Measurements from ENCODE around the gene CMTM8. TPM values are rescaled to one million over a fixed set of nuclear protein-coding genes. Genes with fewer than 3 reads are reported as not detected.

Gene CMTM8
- total and polyA plus RNA-seq, 12 donors, result 2.1 to 8.4 (median 3.5) TPM

DNA sequence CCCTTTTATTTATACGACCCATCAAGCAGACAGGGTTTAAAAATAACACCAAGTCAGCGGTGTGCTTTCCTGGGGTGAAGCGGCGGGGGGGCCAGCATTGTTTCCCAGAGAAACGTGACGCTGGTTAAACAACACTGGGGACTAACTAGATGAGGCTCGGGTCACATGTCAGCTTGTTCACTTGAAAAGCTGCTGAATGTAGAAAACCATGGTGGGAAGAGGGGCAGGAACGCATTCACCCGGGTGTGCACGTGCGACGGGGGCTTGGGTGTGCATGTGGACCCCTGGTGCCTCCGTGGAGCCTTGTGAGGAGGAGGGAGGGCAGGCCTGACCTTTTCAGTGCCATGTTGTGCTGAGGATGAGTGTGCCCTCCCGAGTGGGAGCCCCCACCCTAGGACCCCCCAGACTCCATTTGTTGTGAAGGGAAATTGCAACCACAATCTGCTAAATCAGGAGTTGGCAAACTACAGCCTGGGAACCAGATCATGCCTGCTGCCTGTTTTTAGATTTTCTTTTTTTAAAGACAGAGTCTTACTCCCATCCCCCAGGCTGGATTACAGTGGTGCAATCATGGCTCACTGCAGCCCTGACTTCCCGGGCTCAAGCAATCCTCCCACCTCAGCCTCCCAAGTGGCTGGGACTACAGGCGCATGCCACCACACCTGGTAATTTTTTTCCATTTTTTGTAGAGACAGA, 82.8 kb downstream of the CMTM8 start:
- Histone ChIP-seq H3K36me3 (no peaks in the 10 kb centered on the region), H3K4me1 (peaks cover 0 to 35% (median 15%) of the 10 kb centered on the region in 9 donors), H3K27ac (peak overlapping the region in 3 of 10 donors; percentile 13 to 39 (median 13)), H3K9me3 (no peaks in the 10 kb centered on the region), H3K27me3 (no peaks in the 10 kb centered on the region), H3K4me3 (peak overlapping the region in 1 of 10 donors; percentile 5)
- TF ChIP-seq CTCF (IDR thresholded peaks at IDR 0.05), result no peak
- DNase-seq (peak in 1 of 2 donors; percentile 31), ATAC-seq (peak; percentile 46 to 86 (median 72))
- 26 to 43% methylated on average over 16 of the region's 16 CpGs for whole genome bisulfite sequencing, 2 donors
- intact Hi-C loops (cut with DNase I), result no loop called here

DNA sequence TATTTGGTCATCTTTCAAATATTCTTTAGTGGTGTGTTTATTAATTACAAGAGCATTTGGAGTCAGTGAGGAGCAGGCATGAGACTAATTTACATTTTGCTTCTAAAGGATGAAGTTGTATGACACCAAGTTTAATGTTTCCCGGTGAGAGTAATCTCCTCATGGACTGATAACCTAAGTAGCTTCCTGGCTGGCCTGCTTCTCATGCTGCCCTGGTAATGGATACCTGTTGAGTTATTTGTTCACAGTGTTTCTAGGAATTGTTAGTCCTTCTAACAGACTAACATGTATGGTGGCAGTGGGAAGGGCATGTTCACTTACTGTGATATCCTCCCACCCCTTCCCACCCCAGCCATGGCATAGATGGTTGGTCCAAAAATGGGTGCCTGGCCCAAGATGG, 83.8 kb downstream of the CMTM8 start:
- DNase-seq, result no peak
- ATAC-seq, result no peak
- Histone ChIP-seq H3K27me3 (no peaks in the 10 kb centered on the region), H3K36me3 (no peaks in the 10 kb centered on the region), H3K4me3 (no peak overlapping the region), H3K9me3 (no peaks in the 10 kb centered on the region), H3K27ac (no peak overlapping the region), H3K4me1 (peaks cover 0 to 35% (median 15%) of the 10 kb centered on the region in 9 donors)
- 57 to 63% methylated on average over 1 of the region's 1 CpG for WGBS, 2 donors
- intact Hi-C loops (cut with DNase I), result no loop called here
- no peak for TF ChIP-seq CTCF (IDR thresholded peaks at IDR 0.05)

GRCh38 chr3:32323604-32324003, 85.1 kb downstream of the CMTM8 start:
- TF ChIP-seq CTCF (IDR thresholded peaks at IDR 0.05), result no peak
- no peak overlapping the region for H3K4me3 ChIP-seq
- H3K27me3 ChIP-seq, result no peaks in the 10 kb centered on the region
- no peak for ATAC-seq
- WGBS, 2 donors, result 64 to 74% methylated on average over 4 of the region's 4 CpGs
- H3K36me3 ChIP-seq, result no peaks in the 10 kb centered on the region
- intact Hi-C loops (cut with DNase I), result no loop called here
- H3K9me3 ChIP-seq, result no peaks in the 10 kb centered on the region
- H3K4me1 ChIP-seq, result peaks cover 0 to 35% (median 15%) of the 10 kb centered on the region in 9 donors
- H3K27ac ChIP-seq, result no peak overlapping the region
- DNase-seq, result no peak

- peaks cover 0 to 35% (median 15%) of the 10 kb centered on the region in 9 donors for H3K4me1 ChIP-seq
- no peak for DNase-seq
- WGBS, 2 donors, result 90 to 94% methylated on average over 4 of the region's 4 CpGs
Observed at GRCh38 chr3:32325201-32325600, 86.7 kb downstream of the CMTM8 start.

More at GRCh38 chr3:32325201-32325600, 86.7 kb downstream of the CMTM8 start:
- Histone ChIP-seq H3K36me3 (no peaks in the 10 kb centered on the region), H3K4me3 (no peak overlapping the region), H3K27ac (no peak overlapping the region), H3K9me3 (no peaks in the 10 kb centered on the region), H3K27me3 (no peaks in the 10 kb centered on the region)
- no peak for TF ChIP-seq CTCF (IDR thresholded peaks at IDR 0.05)
- intact Hi-C loops (cut with DNase I), result no loop called here
- ATAC-seq, result no peak

Measured in heart right ventricle (tissue), 16 donors.